ENCODE measurements around the gene LRRC2. TPM values are rescaled to one million over a fixed set of nuclear protein-coding genes. Genes with fewer than 3 reads are reported as not detected.

The LRRC2 gene
- total and polyA plus RNA-seq, 10 donors: 0.59 to 10.9 (median 5.0) TPM

- no peak for DNase-seq
- Histone ChIP-seq H3K27ac (peak overlapping the region; percentile 19 to 75 (median 68)), H3K36me3 (no peaks in the 10 kb centered on the region), H3K27me3 (replicated peaks in 1 of 7) (peaks cover 0 to 13% (median 0%) of the 10 kb centered on the region in 7 donors), H3K4me3 (no peak overlapping the region), H3K4me1 (peaks cover 0 to 31% (median 13%) of the 10 kb centered on the region in 6 donors), H3K9me3 (no peaks in the 10 kb centered on the region)
- intact Hi-C loops (cut with DNase I; ENCODE audit: low total_unique reads): no loop called here
- TF ChIP-seq POLR2AphosphoS5 (IDR thresholded peaks at IDR 0.05) (no peak), CTCF (IDR thresholded peaks at IDR 0.05 in 8 of 11, conservative IDR thresholded peaks at IDR 0.05 in 3 of 11) (no peak), POLR2A (IDR thresholded peaks at IDR 0.05) (no peak)
- WGBS, 5 donors: 35 to 43% (median 40%) methylated on average over 20 to 21 of the region's 21 CpGs
Measured at GRCh38 chr3:46576879-46577278, 10.8 kb upstream of the LRRC2 start.

- DNase-seq: no peak
- Histone ChIP-seq H3K4me1 (peaks cover 0 to 31% (median 13%) of the 10 kb centered on the region in 6 donors), H3K9me3 (no peaks in the 10 kb centered on the region), H3K36me3 (no peaks in the 10 kb centered on the region), H3K4me3 (no peak overlapping the region), H3K27ac (peak overlapping the region in 7 of 8 donors; percentile 56 to 75 (median 71)), H3K27me3 (replicated peaks in 1 of 7) (peaks cover 0 to 13% (median 0%) of the 10 kb centered on the region in 7 donors)
- intact Hi-C loops (cut with DNase I; ENCODE audit: low total_unique reads): no loop called here
- TF ChIP-seq POLR2AphosphoS5 (IDR thresholded peaks at IDR 0.05): no peak
- no peak for TF ChIP-seq POLR2A (IDR thresholded peaks at IDR 0.05)
- no peak for TF ChIP-seq CTCF (IDR thresholded peaks at IDR 0.05 in 8 of 11, conservative IDR thresholded peaks at IDR 0.05 in 3 of 11)
- WGBS, 5 donors: 70 to 89% (median 78%) methylated on average over 9 to 10 of the region's 10 CpGs
Measured at GRCh38 chr3:46576386-46576785, 10.3 kb upstream of the LRRC2 start.

- Histone ChIP-seq H3K27ac (no peak overlapping the region), H3K9me3 (no peaks in the 10 kb centered on the region), H3K4me1 (peaks cover 0 to 29% (median 13%) of the 10 kb centered on the region in 6 donors), H3K36me3 (no peaks in the 10 kb centered on the region), H3K4me3 (no peak overlapping the region), H3K27me3 (replicated peaks in 1 of 7) (peaks cover 0 to 13% (median 0%) of the 10 kb centered on the region in 7 donors)
- intact Hi-C loops (cut with DNase I; ENCODE audit: low total_unique reads): no loop called here
- TF ChIP-seq POLR2A (IDR thresholded peaks at IDR 0.05) (no peak), POLR2AphosphoS5 (IDR thresholded peaks at IDR 0.05) (no peak), CTCF (IDR thresholded peaks at IDR 0.05 in 8 of 11, conservative IDR thresholded peaks at IDR 0.05 in 3 of 11) (no peak)
- 88 to 93% (median 92%) methylated on average over 11 of the region's 11 CpGs for WGBS, 5 donors
- no peak for DNase-seq
Measured at GRCh38 chr3:46575577-46576222, 9.6 kb upstream of the LRRC2 start.

GRCh38 chr3:46574881-46575576, 8.9 kb upstream of the LRRC2 start:
- WGBS, 5 donors: 72 to 87% (median 79%) methylated on average over 5 of the region's 5 CpGs
- Histone ChIP-seq H3K9me3 (no peaks in the 10 kb centered on the region), H3K27ac (no peak overlapping the region), H3K27me3 (replicated peaks in 1 of 7) (peaks cover 0 to 13% (median 0%) of the 10 kb centered on the region in 7 donors), H3K4me1 (peaks cover 0 to 24% (median 13%) of the 10 kb centered on the region in 6 donors), H3K4me3 (no peak overlapping the region), H3K36me3 (no peaks in the 10 kb centered on the region)
- TF ChIP-seq POLR2AphosphoS5 (IDR thresholded peaks at IDR 0.05) (no peak), POLR2A (IDR thresholded peaks at IDR 0.05) (no peak), CTCF (IDR thresholded peaks at IDR 0.05 in 8 of 11, conservative IDR thresholded peaks at IDR 0.05 in 3 of 11) (no peak)
- intact Hi-C loops (cut with DNase I; ENCODE audit: low total_unique reads): no loop called here
- no peak for DNase-seq
